Measurements from ENCODE around the gene ACAT1. TPM values are rescaled to one million over a fixed set of nuclear protein-coding genes. Genes with fewer than 3 reads are reported as not detected.
"Not testable (repeated sequence)": the region's sequence is repeated elsewhere in the genome, so short reads cannot be mapped to it uniquely, and the experiment has no call there.

The ACAT1 gene
- total RNA-seq, 1 experiment from 2014 or later, result 160 TPM

GRCh38 chr11:108142304-108142703 lies 20.9 kb downstream of the ACAT1 start:
- DNase-seq (ENCODE audit: extremely low read depth, low read depth), result no peak

GRCh38 chr11:108144615-108145014 lies 23.2 kb downstream of the ACAT1 start:
- no peak for DNase-seq (ENCODE audit: extremely low read depth, low read depth)

GRCh38 chr11:108147150-108147549 lies 25.8 kb downstream of the ACAT1 start:
- no peak for DNase-seq (ENCODE audit: extremely low read depth, low read depth)

GRCh38 chr11:108148556-108148955 lies 27.2 kb downstream of the ACAT1 start:
- DNase-seq (ENCODE audit: extremely low read depth, low read depth), result no peak

- DNase-seq (ENCODE audit: extremely low read depth, low read depth), result no peak
Measured at GRCh38 chr11:108154591-108154990, 33.2 kb downstream of the ACAT1 start.

GRCh38 chr11:108160970-108161566 lies 39.7 kb downstream of the ACAT1 start:
- DNase-seq (ENCODE audit: extremely low read depth, low read depth), result no peak

GRCh38 chr11:108162878-108163277 lies 41.5 kb downstream of the ACAT1 start:
- not testable (repeated sequence) for DNase-seq (ENCODE audit: extremely low read depth, low read depth)

GRCh38 chr11:108167624-108168023 lies 46.3 kb downstream of the ACAT1 start:
- no peak for DNase-seq (ENCODE audit: extremely low read depth, low read depth)

- DNase-seq (ENCODE audit: extremely low read depth, low read depth), result no peak
Measured at GRCh38 chr11:108170184-108170583, 48.8 kb downstream of the ACAT1 start.

- no peak for DNase-seq (ENCODE audit: extremely low read depth, low read depth)
Measured at GRCh38 chr11:108177570-108177969, 56.2 kb downstream of the ACAT1 start.

- DNase-seq (ENCODE audit: extremely low read depth, low read depth), result no peak
Measured at GRCh38 chr11:108193725-108194124, 72.4 kb downstream of the ACAT1 start.

- DNase-seq (ENCODE audit: extremely low read depth, low read depth), result no peak
Measured at GRCh38 chr11:108196901-108197300, 75.5 kb downstream of the ACAT1 start.

Small RNAs within 50 kb of the gene (small RNA-seq; reads per million reads assigned to genes)
- 0 reads per million in 2 experiments for gene RF00019

Other genes starting within 250 kb of the ACAT1 start
- not detected in 2 replicates for gene RAB39A, start 193.1 kb upstream of the ACAT1 start, total RNA-seq (2014; rRNA removed; shearing (Covaris generic))
- gene CUL5, start 112.7 kb upstream of the ACAT1 start, total RNA-seq (2014; rRNA removed; shearing (Covaris generic)), result 25.4 and 32.2 TPM in 2 replicates
- 8.2 and 10.2 TPM in 2 replicates for gene NPAT, start 101.1 kb downstream of the ACAT1 start, total RNA-seq (2014; rRNA removed; shearing (Covaris generic))
- gene ATM, start 101.5 kb downstream of the ACAT1 start, total RNA-seq (2014; rRNA removed; shearing (Covaris generic)), result 35.8 and 37.7 TPM in 2 replicates

Measured in NCI-H460 (cell line).